ENCODE measurements around the gene SQSTM1.

- TF ChIP-seq RAD21 (IDR thresholded peaks at IDR 0.05; ENCODE audit: low read length): no peak
- no peak for TF ChIP-seq POLR2AphosphoS5 (IDR thresholded peaks at IDR 0.05; ENCODE audit: low read depth, low read length)
- TF ChIP-seq, protein P1, sequence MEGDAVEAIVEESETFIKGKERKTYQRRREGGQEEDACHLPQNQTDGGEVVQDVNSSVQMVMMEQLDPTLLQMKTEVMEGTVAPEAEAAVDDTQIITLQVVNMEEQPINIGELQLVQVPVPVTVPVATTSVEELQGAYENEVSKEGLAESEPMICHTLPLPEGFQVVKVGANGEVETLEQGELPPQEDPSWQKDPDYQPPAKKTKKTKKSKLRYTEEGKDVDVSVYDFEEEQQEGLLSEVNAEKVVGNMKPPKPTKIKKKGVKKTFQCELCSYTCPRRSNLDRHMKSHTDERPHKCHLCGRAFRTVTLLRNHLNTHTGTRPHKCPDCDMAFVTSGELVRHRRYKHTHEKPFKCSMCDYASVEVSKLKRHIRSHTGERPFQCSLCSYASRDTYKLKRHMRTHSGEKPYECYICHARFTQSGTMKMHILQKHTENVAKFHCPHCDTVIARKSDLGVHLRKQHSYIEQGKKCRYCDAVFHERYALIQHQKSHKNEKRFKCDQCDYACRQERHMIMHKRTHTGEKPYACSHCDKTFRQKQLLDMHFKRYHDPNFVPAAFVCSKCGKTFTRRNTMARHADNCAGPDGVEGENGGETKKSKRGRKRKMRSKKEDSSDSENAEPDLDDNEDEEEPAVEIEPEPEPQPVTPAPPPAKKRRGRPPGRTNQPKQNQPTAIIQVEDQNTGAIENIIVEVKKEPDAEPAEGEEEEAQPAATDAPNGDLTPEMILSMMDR (IDR thresholded peaks at IDR 0.05): no peak
- no peak for TF ChIP-seq FOXM1 (IDR thresholded peaks at IDR 0.05; ENCODE audit: low read depth)
- TF ChIP-seq MEF2A (IDR thresholded peaks at IDR 0.05; ENCODE audit: borderline replicate concordance, low read depth): no peak
- TF ChIP-seq, protein P2, sequence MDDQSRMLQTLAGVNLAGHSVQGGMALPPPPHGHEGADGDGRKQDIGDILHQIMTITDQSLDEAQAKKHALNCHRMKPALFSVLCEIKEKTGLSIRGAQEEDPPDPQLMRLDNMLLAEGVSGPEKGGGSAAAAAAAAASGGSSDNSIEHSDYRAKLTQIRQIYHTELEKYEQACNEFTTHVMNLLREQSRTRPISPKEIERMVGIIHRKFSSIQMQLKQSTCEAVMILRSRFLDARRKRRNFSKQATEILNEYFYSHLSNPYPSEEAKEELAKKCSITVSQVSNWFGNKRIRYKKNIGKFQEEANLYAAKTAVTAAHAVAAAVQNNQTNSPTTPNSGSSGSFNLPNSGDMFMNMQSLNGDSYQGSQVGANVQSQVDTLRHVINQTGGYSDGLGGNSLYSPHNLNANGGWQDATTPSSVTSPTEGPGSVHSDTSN (IDR thresholded peaks at IDR 0.05): no peak
- TF ChIP-seq EP300 (IDR thresholded peaks at IDR 0.05; ENCODE audit: borderline replicate concordance in 1 of 2, low read depth in 1 of 2, low read length in 1 of 2): no peak
- TF ChIP-seq SMC3 (IDR thresholded peaks at IDR 0.05; ENCODE audit: low read depth, low read length): no peak
- no peak for TF ChIP-seq TAF1 (IDR thresholded peaks at IDR 0.05; ENCODE audit: borderline replicate concordance, low read depth, low read length)
- no peak for TF ChIP-seq TCF12 (IDR thresholded peaks at IDR 0.05)
Measured at GRCh38 chr5:179837076-179838011, 16.6 kb downstream of the SQSTM1 start.

All from SK-N-SH (cell line).